HG03097 (cell line): Measurements from ENCODE around the gene HOXC5.

Experiments
- ATAC-seq: cut with Tn5 transposase; IDR thresholded peaks from one replicate; pipeline ENCODE4 v1.9.1; 2021; ENCODE audit not compliant: unreplicated experiment, low FRiP score

HOXC5 gene

GRCh38 chr12:54019091-54019811, 13.6 kb upstream of the HOXC5 start:
- ATAC-seq: no peak

DNA sequence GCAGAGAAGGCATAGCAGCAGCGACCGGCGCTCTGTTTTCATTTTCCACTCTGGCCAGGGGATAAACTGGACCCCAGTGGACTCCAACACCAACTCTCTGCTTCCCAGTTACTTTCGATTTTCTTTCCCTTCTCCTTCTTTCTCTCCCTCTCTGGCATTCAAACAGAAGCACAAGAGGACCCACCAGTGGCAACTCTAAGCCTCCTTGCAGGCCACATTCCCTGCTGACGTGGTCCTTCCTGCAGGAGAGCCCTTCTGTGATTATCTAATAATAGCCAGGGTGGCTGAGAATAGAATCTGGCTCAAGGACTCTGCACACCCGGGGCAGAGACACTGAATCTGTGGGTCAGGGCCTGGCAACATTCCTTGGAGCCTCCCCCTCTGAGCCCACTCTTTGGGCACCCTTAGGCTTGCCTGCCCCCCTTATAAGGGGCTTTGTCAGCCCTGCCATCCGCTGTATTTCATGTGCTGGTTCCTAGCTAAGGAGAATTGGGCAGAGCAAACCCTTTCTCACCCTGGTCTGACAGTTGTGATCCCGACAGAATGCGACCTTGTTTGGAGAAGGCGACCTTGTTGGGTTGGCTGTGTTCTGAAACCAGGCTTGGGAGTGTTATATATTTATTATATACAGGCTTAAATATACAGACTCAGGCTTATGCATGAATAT, 12.8 kb upstream of the HOXC5 start:
- ATAC-seq: no peak

DNA sequence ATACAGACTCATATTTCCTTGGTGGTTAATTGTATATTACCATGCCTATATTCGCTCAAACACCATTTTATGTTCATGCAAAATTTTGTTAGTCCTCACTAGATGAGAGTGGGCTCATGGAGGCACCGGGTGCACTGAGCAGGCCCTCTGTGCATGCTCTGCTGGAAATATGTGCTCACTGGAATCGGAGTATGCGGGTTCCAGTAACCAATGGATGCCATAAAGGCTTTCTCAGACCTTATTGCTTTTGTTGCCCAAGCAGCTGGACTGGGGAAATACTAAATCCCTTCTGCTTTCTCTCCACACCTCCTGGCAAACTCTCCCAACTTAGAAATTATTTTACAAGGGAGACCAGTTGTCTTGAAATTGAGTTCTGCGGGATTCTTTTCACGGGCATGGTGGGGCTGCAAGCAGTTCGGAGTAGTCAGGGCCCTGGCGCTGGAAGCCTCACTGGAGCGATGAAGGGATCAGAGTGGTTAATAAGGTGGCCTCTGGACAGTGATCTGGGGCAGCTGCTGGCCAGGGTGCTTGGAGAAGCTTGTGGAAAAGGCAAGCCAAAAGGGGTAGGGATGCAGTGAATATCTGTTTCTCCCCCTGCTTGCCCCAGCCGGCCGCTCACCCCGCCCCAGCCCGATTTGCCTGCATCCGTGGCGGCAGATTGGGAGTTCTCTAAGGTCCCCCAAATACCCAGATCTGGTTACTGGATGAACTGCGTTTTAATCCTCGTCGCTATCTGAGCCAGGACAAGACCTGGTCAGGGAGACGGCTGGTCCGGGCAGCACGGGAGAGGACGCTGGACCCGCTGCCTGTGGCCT, 12.1 kb upstream of the HOXC5 start:
- ATAC-seq: no peak

DNA sequence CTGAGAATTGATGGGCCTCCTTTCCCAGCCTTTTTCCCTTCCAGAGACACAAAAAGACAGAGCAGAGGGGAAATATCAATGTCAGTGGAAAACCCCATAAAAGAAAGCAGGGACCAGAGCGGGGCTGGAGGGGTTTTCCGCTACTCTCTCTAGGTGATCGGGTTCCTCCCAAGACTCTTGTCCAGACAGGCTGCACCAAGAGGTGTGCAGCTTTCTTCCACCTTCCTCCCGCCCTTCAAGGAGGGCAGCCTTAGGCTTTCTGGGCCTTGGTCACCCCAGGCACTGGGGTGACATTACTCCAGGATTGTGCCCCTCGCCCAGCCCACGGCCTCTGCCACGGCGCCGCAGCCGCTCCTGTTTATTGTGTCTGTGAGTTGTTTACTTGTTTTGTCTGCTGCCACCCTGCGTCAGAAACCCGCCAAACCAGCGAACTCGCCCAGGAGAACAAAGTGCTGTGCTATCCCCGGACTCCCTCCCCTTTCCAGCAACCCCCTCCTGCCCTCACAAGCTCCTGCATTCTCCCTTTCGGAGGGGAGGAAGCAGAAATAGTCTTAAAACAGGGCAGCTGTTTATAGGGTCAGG, 11.3 kb upstream of the HOXC5 start:
- no peak for ATAC-seq

- ATAC-seq: no peak
Measured at GRCh38 chr12:54022960-54023884, 9.6 kb upstream of the HOXC5 start.

DNA sequence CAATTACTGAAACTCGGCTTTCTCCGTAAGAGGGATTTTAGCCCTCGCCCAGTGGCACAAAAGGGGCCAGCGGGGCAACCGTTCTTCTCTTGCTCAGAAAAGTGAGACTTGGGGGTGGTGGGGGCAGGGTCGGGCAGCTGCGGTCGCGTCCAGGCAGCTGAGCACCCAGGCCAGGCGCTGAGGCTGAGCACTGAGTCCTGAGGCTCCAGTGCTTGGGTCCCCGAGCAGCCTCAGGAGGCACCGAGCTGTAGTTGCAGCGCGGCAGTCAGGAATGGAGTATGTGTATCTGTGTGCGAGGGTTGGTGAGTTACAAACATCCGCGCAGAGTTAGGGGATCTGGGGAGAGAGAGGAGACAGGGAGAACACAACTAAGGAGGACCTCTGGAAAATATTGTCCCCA, 8.7 kb upstream of the HOXC5 start:
- no peak for ATAC-seq

DNA sequence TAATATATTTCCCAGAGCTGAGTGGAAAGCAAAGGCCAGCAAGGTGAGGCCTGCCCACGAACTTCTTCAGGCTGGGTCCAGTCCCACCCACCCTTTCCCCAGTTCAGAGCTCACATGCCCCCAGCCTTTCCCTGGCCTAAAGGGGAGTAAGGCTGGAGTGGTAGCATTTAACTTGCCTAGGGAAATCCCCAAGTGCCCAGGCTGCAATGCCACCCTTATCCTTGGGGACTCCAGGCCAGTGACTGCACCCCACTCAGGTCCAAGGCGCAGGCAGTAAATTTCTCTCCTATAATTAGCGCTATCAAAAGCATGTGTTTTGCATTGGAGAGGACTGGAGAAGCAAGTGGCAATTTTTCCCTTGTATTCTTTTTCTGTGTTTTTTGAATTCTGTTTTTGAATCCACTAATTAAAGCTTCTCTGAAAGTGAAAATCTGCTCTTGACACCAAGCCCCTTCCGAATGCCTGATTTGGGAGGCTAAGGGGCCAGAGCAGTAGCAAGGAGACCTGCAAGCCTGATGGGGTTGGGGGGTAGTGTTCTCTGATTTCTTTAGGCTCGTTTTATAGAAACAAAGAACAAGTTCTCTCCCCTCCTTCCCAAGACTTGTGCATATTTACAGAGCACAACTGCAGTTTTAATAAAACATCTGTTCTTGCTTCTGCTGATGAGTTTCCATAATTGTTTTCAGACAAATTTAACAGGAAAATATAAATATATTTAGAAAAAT, 8.1 kb upstream of the HOXC5 start:
- ATAC-seq: no peak

- no peak for ATAC-seq
Measured at GRCh38 chr12:54025499-54026405, 7.1 kb upstream of the HOXC5 start.

GRCh38 chr12:54026640-54027441, 6.0 kb upstream of the HOXC5 start:
- no peak for ATAC-seq

GRCh38 chr12:54027442-54027786, 5.4 kb upstream of the HOXC5 start:
- ATAC-seq: no peak

GRCh38 chr12:54028314-54029201, 4.3 kb upstream of the HOXC5 start, which contains the start of gene HOXC6:
Gene HOXC6, plus strand, starts transcription at chr12:54028440. Its CDS starts 82 bp downstream, at chr12:54028522.
- ATAC-seq: no peak

- no peak for ATAC-seq
Measured at GRCh38 chr12:54029529-54030441, 3.1 kb upstream of the HOXC5 start.

- no peak for ATAC-seq
Measured at GRCh38 chr12:54030442-54030801, 2.4 kb upstream of the HOXC5 start.

DNA sequence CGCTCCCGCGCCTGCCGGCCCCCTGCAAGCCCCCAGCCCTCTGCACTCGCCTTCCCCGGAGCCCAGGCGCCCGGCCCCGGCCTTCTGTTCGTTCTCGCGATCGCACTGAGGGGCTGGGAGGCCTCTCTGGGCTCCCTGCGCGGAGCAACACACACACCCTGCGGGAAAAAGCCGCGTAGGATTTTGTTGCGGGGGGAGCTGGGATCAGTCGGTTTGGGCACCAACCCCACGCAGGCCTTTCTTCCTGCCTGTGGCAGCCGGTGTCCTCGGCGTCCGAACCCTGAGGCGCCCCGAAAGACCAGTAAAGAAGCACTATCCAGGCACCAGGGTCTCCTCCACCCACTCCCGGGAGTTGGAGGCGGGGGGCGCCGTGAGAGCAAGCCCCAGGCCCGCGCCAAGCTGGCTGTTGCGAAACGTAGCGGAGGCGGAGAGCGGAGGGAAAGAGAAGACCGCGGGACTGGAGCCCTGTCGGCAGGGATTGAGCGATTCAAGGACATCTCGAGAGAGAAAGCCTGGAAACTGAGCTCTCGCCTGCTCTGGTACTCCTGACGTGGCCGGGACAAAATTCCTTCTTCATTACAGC, 1.9 kb upstream of the HOXC5 start:
- ATAC-seq: no peak

- ATAC-seq: no peak
Measured at GRCh38 chr12:54031480-54031879, 1.4 kb upstream of the HOXC5 start.
